T47D (cell line): ENCODE data around the gene ARHGDIA.
"Not testable (repeated sequence)": the region's sequence is repeated elsewhere in the genome, so short reads cannot be mapped to it uniquely, and the experiment has no call there.

Experiments used
- DNase-seq, 2 experiments: peaks; one replicate each; pipeline versions ENCODE4 v3.0.0 to v3.0.0-alpha.2; 2011 to 2012; ENCODE audit warnings: low read depth in 1 of 2, low spot score in 1 of 2
- JUND ChIP-seq: IDR thresholded peaks from 2 replicates; pipeline ENCODE4 v1.6.1; 2012; ENCODE audit warnings: low read depth
- in situ Hi-C: cut with HindIII; loops from 2 replicates; pipeline ENCODE4 v1.10.0; 2016; ENCODE audit warnings: low sequenced_read_pairs, low pct_unique_long_range_greater_than_20kb

Gene ARHGDIA

DNA sequence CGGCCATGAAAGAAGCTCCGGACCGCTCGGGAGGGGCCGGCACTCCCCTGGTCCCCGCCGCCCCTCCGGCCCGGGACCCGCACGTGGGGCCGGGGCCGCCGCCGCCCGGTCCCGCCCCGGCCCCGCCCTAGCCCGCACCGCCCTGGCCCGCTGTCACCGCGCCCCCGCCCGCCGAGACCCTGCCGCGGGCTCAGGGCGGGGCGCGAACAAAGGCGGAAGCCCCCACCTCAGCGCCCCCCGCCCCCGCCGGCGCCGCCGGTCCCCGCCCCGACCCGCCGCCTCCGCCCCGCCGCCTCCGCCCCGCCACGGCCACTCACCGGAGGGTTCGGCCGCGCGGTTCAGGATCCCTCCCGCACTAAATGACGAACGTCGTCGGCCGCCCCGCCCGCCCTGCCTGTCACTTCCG lies at the start of gene ARHGDIA:
ARHGDIA (minus strand) TSS at position 357 of the 406 bp plus-strand sequence. CDS start 1,407 bp downstream, outside the sequence.
- in situ Hi-C loops, result no loop called here
- DNase-seq, result no peak
- no peak for TF ChIP-seq JUND

DNA sequence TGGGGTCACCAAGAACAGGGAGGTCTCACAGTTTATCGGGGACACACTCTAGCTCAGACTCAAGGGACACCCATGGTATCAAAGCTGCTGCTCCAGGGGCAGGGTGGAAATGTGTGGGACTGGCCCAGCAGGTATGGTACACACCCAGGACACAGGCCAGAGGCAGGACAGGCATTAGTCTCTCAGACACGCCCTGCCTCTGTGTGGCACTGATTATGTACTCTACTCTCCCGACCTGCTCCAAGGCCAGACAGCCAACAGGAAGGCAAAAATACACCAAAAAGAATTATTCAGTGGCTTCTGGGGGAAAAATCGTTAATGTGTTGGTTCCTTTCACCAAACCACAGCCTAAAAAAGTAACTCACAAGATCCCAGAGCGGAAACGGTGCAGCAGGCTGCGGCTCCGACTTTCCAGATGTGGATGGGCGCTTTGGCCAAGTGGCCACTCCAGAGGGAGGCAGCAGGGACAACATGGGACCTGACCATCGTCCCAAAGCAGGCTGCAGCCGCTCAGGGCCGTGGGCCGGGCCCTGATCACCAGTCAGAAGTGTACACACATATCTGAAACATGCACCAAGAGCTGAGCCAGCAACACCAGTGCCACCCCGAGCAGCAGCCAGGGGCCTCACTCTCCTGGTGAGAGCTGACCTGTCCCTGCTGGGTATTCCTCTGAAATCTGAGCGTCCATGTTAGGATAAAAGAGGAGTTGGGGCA lies 47.9 kb upstream of the ARHGDIA start:
- DNase-seq, result no peak
- in situ Hi-C loops, result no loop called here
- no peak for TF ChIP-seq JUND

DNA sequence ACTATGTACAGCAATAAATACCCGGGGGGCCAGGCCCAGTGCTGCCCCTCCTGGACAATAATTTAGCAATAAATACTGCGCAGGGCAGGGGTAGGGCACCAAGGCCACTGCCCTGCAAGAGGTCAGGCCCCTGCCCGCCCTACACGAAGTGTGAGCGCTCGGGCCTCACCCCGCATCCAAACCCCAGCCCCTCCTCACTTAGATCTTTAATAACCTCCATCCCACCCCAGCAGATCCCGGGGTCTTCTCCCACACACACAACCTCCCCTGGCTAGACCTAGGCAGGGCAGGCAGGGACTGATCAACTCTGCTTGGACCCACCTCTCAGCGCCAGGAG lies 47.2 kb upstream of the ARHGDIA start:
- in situ Hi-C loops, result not testable (repeated sequence)

GRCh38 chr17:81917565-81918332 lies 46.6 kb upstream of the ARHGDIA start, which contains the start of gene SIRT7:
Gene SIRT7, minus strand, starts transcription at chr17:81918176. Its CDS starts 45 bp downstream, at chr17:81918131.
- TF ChIP-seq JUND, result no peak
- peak; percentile 86 to 100 for DNase-seq
- in situ Hi-C loops, result no loop called here

More for the DNA sequence above, 47.2 kb upstream of the ARHGDIA start:
- DNase-seq, result not testable (repeated sequence)

DNA sequence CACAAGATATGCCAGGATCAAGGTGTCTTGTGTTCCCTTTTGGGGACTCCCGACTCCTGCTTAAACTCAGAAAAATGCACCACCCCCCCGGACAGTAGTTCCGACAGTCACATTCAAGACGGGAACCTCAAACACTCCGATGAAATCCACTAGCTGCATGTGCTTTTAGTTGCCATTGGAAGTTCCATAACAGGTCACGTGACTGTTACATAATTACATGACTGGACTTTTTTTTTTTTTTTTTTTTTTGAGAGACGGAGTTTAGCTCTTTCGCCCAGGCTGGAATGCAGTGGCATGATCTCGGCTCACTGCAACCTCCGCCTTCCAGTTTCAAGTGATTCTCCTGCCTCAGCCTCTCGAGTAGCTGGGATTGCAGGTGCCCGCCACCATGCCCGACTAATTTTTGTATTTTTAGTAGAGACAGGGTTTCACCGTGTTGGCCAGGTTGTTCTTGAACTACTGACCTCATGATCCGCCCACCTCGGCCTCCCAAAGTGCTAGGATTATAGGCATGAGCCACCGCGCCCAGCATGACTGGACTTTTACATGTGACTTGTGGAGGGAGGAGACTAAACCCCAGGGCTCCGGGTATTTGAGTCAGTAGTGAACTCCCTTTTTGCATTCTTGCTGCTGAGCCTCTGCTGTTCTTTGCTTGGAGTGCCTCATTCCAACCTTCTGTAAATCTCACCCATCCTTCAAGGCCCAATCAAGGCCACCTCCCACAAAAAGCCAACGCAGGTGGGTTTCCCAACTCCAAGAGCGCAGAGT lies 45.3 kb upstream of the ARHGDIA start:
- DNase-seq, result no peak
- in situ Hi-C loops, result no loop called here
- TF ChIP-seq JUND, result no peak

- TF ChIP-seq JUND, result no peak
- DNase-seq, result no peak
- in situ Hi-C loops, result no loop called here
Measured at GRCh38 chr17:81915331-81915730, 44.2 kb upstream of the ARHGDIA start.

DNA sequence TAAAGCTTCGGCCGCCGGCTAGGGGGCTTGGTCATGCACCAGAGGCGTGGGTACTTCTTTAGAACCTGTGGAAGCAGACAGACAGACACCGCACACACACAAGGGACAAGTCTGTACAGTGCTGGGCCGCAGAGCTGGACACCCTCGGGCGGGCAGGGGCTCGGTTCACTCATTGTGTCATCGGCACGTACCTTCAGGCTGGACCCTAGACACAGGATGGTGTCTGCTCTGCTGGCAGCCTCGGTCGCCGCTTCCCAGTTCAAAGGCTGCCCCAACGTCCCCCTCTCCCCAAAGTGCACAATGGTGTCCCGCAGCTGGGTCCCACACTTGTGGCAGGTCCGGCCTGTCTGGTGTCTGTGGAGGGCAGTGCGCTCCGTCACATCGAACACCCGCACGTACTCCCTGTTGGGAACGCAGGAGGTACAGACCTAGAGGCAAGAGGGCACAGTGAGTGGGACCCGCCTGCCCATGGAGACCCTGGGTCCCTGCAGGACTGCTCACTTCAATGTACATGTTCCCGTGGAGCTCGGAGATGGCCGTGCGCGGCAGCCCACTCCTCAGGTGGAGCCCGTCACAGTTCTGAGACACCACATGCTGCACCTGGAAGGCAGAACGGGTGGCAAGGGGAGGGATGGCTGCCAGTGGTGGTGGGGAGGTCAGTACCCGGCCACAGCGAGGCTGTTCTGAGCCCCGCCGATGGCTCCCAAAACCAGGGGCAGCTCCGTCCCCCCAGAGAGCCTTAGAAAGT lies 43.1 kb upstream of the ARHGDIA start:
- TF ChIP-seq JUND, result no peak
- in situ Hi-C loops, result no loop called here
- no peak for DNase-seq

- no peak for TF ChIP-seq JUND
- DNase-seq, result no peak
- in situ Hi-C loops, result no loop called here
Measured at GRCh38 chr17:81913394-81914102, 42.4 kb upstream of the ARHGDIA start.

DNA sequence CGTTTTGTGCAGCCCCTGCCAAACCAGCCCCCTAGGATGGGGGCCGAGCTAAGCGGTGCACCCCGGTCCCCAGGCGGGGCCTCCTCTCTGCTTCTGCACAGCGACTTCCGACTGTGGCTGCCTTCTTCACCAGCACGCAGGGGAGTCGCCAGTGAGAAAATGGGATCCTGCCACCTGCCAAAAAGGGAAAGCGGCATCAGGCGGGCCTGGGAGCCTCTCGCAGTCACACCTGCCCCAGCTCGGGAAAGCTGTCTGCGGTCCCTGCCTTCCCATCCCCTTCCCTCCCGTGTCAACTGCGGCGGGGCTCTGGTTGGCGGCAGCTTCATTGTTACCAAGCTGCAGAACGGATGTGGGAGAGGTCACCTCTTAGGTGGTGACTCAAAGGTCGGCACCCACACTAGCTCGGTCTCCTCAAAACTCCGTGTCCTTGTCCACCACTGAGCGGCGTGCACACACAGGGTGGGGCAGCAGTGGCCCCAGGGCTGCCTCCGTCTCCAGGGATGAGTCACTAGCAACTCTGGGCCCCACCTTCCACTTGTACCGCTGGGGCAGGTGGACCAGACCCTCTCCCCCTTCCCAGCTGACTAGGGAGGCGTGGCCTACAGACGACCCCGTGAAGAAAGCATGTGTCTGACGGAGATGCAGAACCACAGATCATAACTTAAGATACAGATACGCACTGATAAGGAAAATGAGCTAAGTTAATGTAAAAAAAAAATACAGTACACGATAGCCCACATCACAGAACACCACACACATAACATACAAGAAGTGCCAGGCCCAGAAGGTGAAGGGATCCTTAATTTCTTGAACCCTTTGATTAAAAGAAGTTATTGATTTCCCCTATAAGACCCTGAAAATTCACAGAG lies 41.5 kb upstream of the ARHGDIA start:
- DNase-seq, result no peak
- no peak for TF ChIP-seq JUND
- in situ Hi-C loops, result no loop called here

- DNase-seq, result no peak
- in situ Hi-C loops, result no loop called here
- TF ChIP-seq JUND, result no peak
Measured at GRCh38 chr17:81911969-81912368, 40.8 kb upstream of the ARHGDIA start.
